SK-N-SH (cell line): Measurements from ENCODE around the gene TFEB. TPM values are rescaled to one million over a fixed set of nuclear protein-coding genes. Genes with fewer than 3 reads are reported as not detected.
A peak's percentile ranks its signal among the peaks of the same experiment; 100 is the strongest.

Experiments used
- CTCF ChIA-PET: fragments of 300-600, 350-600 bp; formaldehyde crosslinking; extraction: SDS; loops from one replicate; lab custom pipeline; 2021; lab: Yijun Ruan, JAX
- POLR2A ChIA-PET: fragments of 350-600 bp; sonication (Branson Sonifier 250); formaldehyde crosslinking; extraction: SDS; loops from one replicate; lab custom pipeline; 2020; ENCODE audit warnings: antibody characterized with exemption, inconsistent platforms; lab: Yijun Ruan, JAX
- DNase-seq: peaks from one replicate; pipeline ENCODE4 v3.0.0; 2012
- H2AFZ ChIP-seq: fragments of 200-600 bp; sonication (generic); 2 replicates; pipeline ENCODE4 v1.8.1; 2016; ENCODE audit warnings: antibody characterized with exemption, mild to moderate bottlenecking, low read depth
- H3F3A ChIP-seq: fragments of 200-600 bp; sonication (generic); replicated peaks from 2 replicates; pipeline ENCODE3; 2016; ENCODE audit warnings: antibody characterized with exemption, mild to moderate bottlenecking; ENCODE audit not compliant: insufficient read depth
- H3K27ac ChIP-seq, 2 experiments: fragments of 200-500 bp in 1 of 2; fragments of 200-600 bp in 1 of 2; sonication (Bioruptor generic) in 1 of 2; sonication (generic), shearing (Covaris generic) in 1 of 2; 2 replicates each; pipeline versions ENCODE4 v1.5.1 to v1.6.1; 2014 to 2016; ENCODE audit warnings: low read depth in 2 of 2, inconsistent platforms in 1 of 2, low read length in 1 of 2, mild to moderate bottlenecking in 1 of 2, mixed read lengths in 1 of 2
- H3K27me3 ChIP-seq: fragments of 200-600 bp; sonication (generic), shearing (Covaris generic); 2 replicates; pipeline ENCODE4 v1.6.1; 2016; ENCODE audit warnings: mixed run types; ENCODE audit not compliant: insufficient read depth
- H3K36me3 ChIP-seq, 2 experiments: fragments of 200-500 bp in 1 of 2; fragments of 200-600 bp in 1 of 2; sonication (Bioruptor generic) in 1 of 2; sonication (generic) in 1 of 2; replicated peaks in 1 of 2; 2 replicates each; pipeline versions ENCODE3 to v1.5.1; 2014 to 2016; ENCODE audit warnings: low read length in 1 of 2, mild to moderate bottlenecking in 1 of 2; ENCODE audit not compliant: insufficient read depth in 2 of 2, control insufficient read depth in 1 of 2
- H3K4me1 ChIP-seq, 2 experiments: fragments of 200-500 bp in 1 of 2; fragments of 200-600 bp in 1 of 2; sonication (Bioruptor generic) in 1 of 2; sonication (generic), shearing (Covaris generic) in 1 of 2; 2 replicates each; pipeline versions ENCODE4 v1.5.1 to v1.6.1; 2014 to 2016; ENCODE audit warnings: low read depth in 1 of 2, low read length in 1 of 2, mixed run types in 1 of 2; ENCODE audit not compliant: insufficient read depth in 2 of 2, control insufficient read depth in 1 of 2
- H3K4me2 ChIP-seq: fragments of 200-600 bp; sonication (generic), shearing (Covaris generic); 2 replicates; pipeline ENCODE4 v1.6.1; 2017; ENCODE audit warnings: mixed run types
- H3K4me3 ChIP-seq, 2 experiments: fragments of 200-500 bp in 1 of 2; fragments of 200-600 bp in 1 of 2; sonication (Bioruptor generic) in 1 of 2; sonication (generic), shearing (Covaris generic) in 1 of 2; 2 replicates each; pipeline versions ENCODE4 v1.5.1 to v1.8.1; 2014 to 2016; ENCODE audit warnings: low read depth in 2 of 2, inconsistent platforms in 1 of 2, low read length in 1 of 2, mild to moderate bottlenecking in 1 of 2, mixed read lengths in 1 of 2, moderate library complexity in 1 of 2
- H3K79me2 ChIP-seq: fragments of 200-600 bp; sonication (generic); 2 replicates; pipeline ENCODE4 v1.8.1; 2017; ENCODE audit warnings: mild to moderate bottlenecking; ENCODE audit not compliant: insufficient read depth
- H3K9ac ChIP-seq: fragments of 200-600 bp; sonication (generic); 2 replicates; pipeline ENCODE4 v1.6.1; 2017; ENCODE audit warnings: mixed run types
- H3K9me2 ChIP-seq: fragments of 200-600 bp; sonication (generic); 2 replicates; pipeline ENCODE4 v1.6.1; 2017; ENCODE audit warnings: mixed run types
- H3K9me3 ChIP-seq: fragments of 200-600 bp; sonication (generic); 2 replicates; pipeline ENCODE4 v1.6.1; 2017; ENCODE audit warnings: mixed run types, mild to moderate bottlenecking, moderate library complexity
- H4K20me1 ChIP-seq: fragments of 200-600 bp; sonication (generic); 2 replicates; pipeline ENCODE4 v1.6.1; 2017; ENCODE audit warnings: mild to moderate bottlenecking, mixed run types; ENCODE audit not compliant: insufficient read depth
- ELF1 ChIP-seq: IDR thresholded peaks from 2 replicates; pipeline ENCODE4 v1.4.0; 2012
- EP300 ChIP-seq, 2 experiments: IDR thresholded peaks; 2 replicates each; pipeline versions ENCODE4 v1.4.0 to v1.6.1; 2012; ENCODE audit warnings: borderline replicate concordance in 1 of 2, low read depth in 1 of 2, low read length in 1 of 2
- EZH2phosphoT487 ChIP-seq: fragments of 200-600 bp; sonication (generic); IDR thresholded peaks from 2 replicates; pipeline ENCODE4 v1.6.1; 2017; ENCODE audit warnings: low read depth, mixed run types, mild to moderate bottlenecking, antibody characterized with exemption, moderate library complexity, borderline replicate concordance
- FOXJ3 ChIP-seq: sonication (generic); formaldehyde crosslinking; IDR thresholded peaks from 2 replicates; pipeline ENCODE4 v1.5.1; 2020; ENCODE audit warnings: mild to moderate bottlenecking, missing genetic modification reagents
- FOXM1 ChIP-seq: IDR thresholded peaks from 2 replicates; pipeline ENCODE4 v1.4.0; 2012; ENCODE audit warnings: low read depth, mild to moderate bottlenecking
- GABPA ChIP-seq: IDR thresholded peaks from 2 replicates; pipeline ENCODE4 v1.4.0; 2012; ENCODE audit warnings: low read depth, mild to moderate bottlenecking
- JUND ChIP-seq: IDR thresholded peaks from 2 replicates; pipeline ENCODE4 v1.4.0; 2012
- NFIC ChIP-seq: IDR thresholded peaks from 2 replicates; pipeline ENCODE4 v1.4.0; 2012; ENCODE audit warnings: borderline replicate concordance
- NRF1 ChIP-seq: IDR thresholded peaks from 2 replicates; pipeline ENCODE4 v1.6.1; 2012; ENCODE audit warnings: low read depth, mild to moderate bottlenecking, low read length
- POLR2AphosphoS5 ChIP-seq: IDR thresholded peaks from 2 replicates; pipeline ENCODE4 v1.6.1; 2012; ENCODE audit warnings: low read depth, low read length
- RAD21 ChIP-seq: IDR thresholded peaks from 2 replicates; pipeline ENCODE4 v1.6.1; 2012; ENCODE audit warnings: mild to moderate bottlenecking, low read length
- RCOR1 ChIP-seq: fragments of 150-350 bp; IDR thresholded peaks from 2 replicates; pipeline ENCODE4 v1.6.1; 2017; ENCODE audit warnings: antibody characterized with exemption, low read length
- SIN3A ChIP-seq: IDR thresholded peaks from 2 replicates; pipeline ENCODE4 v1.6.1; 2012; ENCODE audit warnings: low read depth, mild to moderate bottlenecking, low read length, moderate library complexity, borderline replicate concordance
- TCF12 ChIP-seq: IDR thresholded peaks from 2 replicates; pipeline ENCODE4 v1.4.0; 2012
- YY1 ChIP-seq: IDR thresholded peaks from 2 replicates; pipeline ENCODE4 v1.4.0; 2012; ENCODE audit warnings: low read depth, mild to moderate bottlenecking
- WGBS: methylation state at CpG from one replicate; pipeline ENCODE4 v1.1.6; 2017; ENCODE audit warnings: low lambda C conversion rate; 5-methylcytosine and 5-hydroxymethylcytosine counted together
- polyA plus RNA-seq, 3 experiments: library from polyadenylated mRNA; depleted of rRNA; stranded (reverse); fragments of >200 nt; gene quantifications; 2 replicates each; pipeline ENCODE4 v1.2.3, GENCODE V29; 2012
- TF ChIP-seq, protein P1 (sequence below): fragments of 150-350 bp; IDR thresholded peaks from 2 replicates; pipeline ENCODE4 v1.6.1; 2017; ENCODE audit warnings: antibody characterized with exemption, low read length, low read depth, borderline replicate concordance
- TF ChIP-seq, protein P2 (sequence below): IDR thresholded peaks from 2 replicates; pipeline ENCODE4 v1.4.0; 2012; ENCODE audit warnings: low read depth, borderline replicate concordance
- TF ChIP-seq, protein P3 (sequence below): IDR thresholded peaks from 2 replicates; pipeline ENCODE4 v1.4.0; 2012; ENCODE audit warnings: low read depth
- TF ChIP-seq, protein P4 (sequence below): IDR thresholded peaks from 2 replicates; pipeline ENCODE4 v1.6.1; 2012; ENCODE audit warnings: mild to moderate bottlenecking, low read depth, low read length, moderate library complexity
- TF ChIP-seq, protein P5 (sequence below): fragments of 200-600 bp; sonication (generic); IDR thresholded peaks from 2 replicates; pipeline ENCODE4 v1.6.1; 2017; ENCODE audit warnings: antibody characterized with exemption, mild to moderate bottlenecking, moderate library complexity

Gene TFEB
- polyA plus RNA-seq, 1 of the 3 experiments (the other 2 are of a cell fraction) = 6.2 TPM

DNA sequence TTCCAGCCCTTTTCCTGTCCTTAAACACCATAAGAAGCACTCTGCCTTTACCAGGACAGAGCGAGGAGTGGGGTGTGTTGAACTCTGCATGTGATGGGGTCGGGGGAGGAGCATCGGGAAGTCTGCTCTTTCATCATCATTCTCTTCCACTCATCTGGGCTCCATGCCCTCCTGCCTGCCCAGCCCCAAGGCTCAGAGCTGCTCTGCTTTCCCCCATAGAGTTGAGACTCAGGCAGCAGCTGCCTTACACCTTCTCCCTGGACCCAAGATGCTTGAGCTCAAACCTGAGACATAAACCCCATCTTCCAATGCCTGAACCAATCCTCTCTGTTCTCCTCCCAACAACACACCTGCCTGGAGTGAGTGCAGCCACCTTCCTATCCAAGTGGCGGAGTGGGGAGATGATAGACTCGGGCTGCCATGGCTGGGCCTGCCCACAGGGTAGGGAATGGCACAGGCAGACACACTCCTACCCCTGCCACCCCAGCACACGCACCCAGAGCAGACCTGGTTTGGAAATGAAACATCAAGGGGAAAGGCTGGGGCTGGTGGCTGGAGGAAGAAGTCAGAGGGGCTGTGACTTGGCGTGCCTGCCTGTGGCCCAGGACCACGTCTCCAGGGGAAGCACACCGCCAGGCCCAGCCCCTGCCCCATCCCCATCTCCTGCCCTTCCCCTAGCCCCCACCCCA is 28.4 kb downstream of the TFEB start:
- Histone ChIP-seq H3K9ac (0 out of 2 replicates have a peak overlapping the region, but pooled peaks have one; percentile 3), H3K79me2 (peaks cover 28% of the 10 kb centered on the region), H3K4me3 (no peak overlapping the region), H3K9me2 (no peaks in the 10 kb centered on the region), H3K9me3 (no peaks in the 10 kb centered on the region), H3K4me1 (peaks cover 22 to 31% of the 10 kb centered on the region in 2 experiments; a peak in 3 of 4 replicates), H3K4me2 (peak overlapping the region; percentile 64; the same call in 1 of the 2 replicates), H3K27me3 (no peaks in the 10 kb centered on the region), H3K36me3 (no peaks in the 10 kb centered on the region), H4K20me1 (no peaks in the 10 kb centered on the region), H3F3A (peaks cover 12% of the 10 kb centered on the region), H2AFZ (no peak overlapping the region), H3K27ac (peak overlapping the region; percentile 4 to 83; a peak in 3 of 4 replicates)
- TF ChIP-seq FOXM1 = no peak
- TF ChIP-seq, protein P1, sequence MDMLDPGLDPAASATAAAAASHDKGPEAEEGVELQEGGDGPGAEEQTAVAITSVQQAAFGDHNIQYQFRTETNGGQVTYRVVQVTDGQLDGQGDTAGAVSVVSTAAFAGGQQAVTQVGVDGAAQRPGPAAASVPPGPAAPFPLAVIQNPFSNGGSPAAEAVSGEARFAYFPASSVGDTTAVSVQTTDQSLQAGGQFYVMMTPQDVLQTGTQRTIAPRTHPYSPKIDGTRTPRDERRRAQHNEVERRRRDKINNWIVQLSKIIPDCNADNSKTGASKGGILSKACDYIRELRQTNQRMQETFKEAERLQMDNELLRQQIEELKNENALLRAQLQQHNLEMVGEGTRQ = no peak
- no peak for TF ChIP-seq JUND
- no peak for TF ChIP-seq NRF1
- no peak for TF ChIP-seq FOXJ3
- TF ChIP-seq RCOR1 = no peak
- TF ChIP-seq SIN3A = no peak
- TF ChIP-seq EZH2phosphoT487 = no peak
- TF ChIP-seq, protein P2, sequence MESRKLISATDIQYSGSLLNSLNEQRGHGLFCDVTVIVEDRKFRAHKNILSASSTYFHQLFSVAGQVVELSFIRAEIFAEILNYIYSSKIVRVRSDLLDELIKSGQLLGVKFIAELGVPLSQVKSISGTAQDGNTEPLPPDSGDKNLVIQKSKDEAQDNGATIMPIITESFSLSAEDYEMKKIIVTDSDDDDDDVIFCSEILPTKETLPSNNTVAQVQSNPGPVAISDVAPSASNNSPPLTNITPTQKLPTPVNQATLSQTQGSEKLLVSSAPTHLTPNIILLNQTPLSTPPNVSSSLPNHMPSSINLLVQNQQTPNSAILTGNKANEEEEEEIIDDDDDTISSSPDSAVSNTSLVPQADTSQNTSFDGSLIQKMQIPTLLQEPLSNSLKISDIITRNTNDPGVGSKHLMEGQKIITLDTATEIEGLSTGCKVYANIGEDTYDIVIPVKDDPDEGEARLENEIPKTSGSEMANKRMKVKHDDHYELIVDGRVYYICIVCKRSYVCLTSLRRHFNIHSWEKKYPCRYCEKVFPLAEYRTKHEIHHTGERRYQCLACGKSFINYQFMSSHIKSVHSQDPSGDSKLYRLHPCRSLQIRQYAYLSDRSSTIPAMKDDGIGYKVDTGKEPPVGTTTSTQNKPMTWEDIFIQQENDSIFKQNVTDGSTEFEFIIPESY = no peak
- TF ChIP-seq POLR2AphosphoS5 = no peak
- no peak for TF ChIP-seq RAD21
- TF ChIP-seq, protein P3, sequence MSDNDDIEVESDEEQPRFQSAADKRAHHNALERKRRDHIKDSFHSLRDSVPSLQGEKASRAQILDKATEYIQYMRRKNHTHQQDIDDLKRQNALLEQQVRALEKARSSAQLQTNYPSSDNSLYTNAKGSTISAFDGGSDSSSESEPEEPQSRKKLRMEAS = no peak
- TF ChIP-seq YY1 = no peak
- no peak for TF ChIP-seq NFIC
- no peak for TF ChIP-seq TCF12
- TF ChIP-seq, protein P4, sequence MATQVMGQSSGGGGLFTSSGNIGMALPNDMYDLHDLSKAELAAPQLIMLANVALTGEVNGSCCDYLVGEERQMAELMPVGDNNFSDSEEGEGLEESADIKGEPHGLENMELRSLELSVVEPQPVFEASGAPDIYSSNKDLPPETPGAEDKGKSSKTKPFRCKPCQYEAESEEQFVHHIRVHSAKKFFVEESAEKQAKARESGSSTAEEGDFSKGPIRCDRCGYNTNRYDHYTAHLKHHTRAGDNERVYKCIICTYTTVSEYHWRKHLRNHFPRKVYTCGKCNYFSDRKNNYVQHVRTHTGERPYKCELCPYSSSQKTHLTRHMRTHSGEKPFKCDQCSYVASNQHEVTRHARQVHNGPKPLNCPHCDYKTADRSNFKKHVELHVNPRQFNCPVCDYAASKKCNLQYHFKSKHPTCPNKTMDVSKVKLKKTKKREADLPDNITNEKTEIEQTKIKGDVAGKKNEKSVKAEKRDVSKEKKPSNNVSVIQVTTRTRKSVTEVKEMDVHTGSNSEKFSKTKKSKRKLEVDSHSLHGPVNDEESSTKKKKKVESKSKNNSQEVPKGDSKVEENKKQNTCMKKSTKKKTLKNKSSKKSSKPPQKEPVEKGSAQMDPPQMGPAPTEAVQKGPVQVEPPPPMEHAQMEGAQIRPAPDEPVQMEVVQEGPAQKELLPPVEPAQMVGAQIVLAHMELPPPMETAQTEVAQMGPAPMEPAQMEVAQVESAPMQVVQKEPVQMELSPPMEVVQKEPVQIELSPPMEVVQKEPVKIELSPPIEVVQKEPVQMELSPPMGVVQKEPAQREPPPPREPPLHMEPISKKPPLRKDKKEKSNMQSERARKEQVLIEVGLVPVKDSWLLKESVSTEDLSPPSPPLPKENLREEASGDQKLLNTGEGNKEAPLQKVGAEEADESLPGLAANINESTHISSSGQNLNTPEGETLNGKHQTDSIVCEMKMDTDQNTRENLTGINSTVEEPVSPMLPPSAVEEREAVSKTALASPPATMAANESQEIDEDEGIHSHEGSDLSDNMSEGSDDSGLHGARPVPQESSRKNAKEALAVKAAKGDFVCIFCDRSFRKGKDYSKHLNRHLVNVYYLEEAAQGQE = no peak
- TF ChIP-seq EP300 (IDR thresholded peaks at IDR 0.05; ENCODE audit: borderline replicate concordance in 1 of 2, low read depth in 1 of 2, low read length in 1 of 2) = no peak
- no peak for TF ChIP-seq ELF1
- TF ChIP-seq GABPA = no peak
- TF ChIP-seq, protein P5, sequence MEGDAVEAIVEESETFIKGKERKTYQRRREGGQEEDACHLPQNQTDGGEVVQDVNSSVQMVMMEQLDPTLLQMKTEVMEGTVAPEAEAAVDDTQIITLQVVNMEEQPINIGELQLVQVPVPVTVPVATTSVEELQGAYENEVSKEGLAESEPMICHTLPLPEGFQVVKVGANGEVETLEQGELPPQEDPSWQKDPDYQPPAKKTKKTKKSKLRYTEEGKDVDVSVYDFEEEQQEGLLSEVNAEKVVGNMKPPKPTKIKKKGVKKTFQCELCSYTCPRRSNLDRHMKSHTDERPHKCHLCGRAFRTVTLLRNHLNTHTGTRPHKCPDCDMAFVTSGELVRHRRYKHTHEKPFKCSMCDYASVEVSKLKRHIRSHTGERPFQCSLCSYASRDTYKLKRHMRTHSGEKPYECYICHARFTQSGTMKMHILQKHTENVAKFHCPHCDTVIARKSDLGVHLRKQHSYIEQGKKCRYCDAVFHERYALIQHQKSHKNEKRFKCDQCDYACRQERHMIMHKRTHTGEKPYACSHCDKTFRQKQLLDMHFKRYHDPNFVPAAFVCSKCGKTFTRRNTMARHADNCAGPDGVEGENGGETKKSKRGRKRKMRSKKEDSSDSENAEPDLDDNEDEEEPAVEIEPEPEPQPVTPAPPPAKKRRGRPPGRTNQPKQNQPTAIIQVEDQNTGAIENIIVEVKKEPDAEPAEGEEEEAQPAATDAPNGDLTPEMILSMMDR = no peak
- CTCF ChIA-PET = interaction anchor here (1.1 to 3.5 kb wide), 13 partner anchors 8 to 339 kb away, joined by 3 to 29 read pairs (median 8); partner anchors contain the start of genes TFEB and TOMM6
- WGBS = 77% methylated on average over 5 of the region's 9 CpGs
- POLR2A ChIA-PET = interaction anchor here (1.7 kb wide), 1 partner anchor 27 kb away, joined by 12 read pairs; no protein-coding TSS in a partner anchor
- DNase-seq = no peak
